ENCODE data around the gene SERBP1.

SERBP1 gene

DNA sequence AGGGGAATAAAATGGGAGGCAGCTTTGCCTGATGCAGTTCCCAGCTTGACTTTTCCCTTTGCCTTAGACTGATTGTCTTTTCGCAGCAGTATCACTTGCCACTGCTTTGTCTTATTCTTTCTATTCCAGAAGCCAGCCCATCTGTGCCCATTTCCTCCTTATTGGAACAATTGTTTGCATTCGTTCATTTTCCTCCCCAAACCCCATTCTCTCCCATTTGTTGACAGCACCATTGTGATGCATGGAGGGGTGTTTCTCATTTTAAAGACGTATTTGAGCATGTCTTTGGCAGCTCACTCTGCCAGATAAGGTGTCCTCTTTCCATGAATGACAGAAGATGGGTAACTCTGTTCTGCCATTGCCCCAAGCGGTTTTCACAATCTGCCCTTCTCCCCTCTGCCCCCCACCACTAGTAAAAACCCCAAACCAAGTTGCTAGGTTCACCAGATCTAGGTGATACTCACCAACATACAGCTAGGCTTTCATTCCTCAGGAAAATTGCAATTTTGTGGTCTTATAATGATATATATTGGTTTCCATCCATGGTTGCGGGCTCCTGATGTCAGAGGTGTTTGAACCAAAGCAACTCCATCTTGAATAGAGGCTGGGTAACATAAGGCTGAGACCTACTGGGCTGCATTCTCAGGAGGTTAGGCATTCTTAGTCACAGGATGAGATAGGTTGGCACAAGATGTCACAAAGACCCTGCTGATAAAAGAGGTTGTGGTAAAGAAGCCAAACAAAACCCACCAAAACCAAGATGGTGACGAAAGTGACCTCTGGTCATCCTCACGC is 30.8 kb downstream of the SERBP1 start:
- no peak overlapping the region for H3K4me3 ChIP-seq (replicated peaks; ENCODE audit: low read depth, low read length)
- DNase-seq (ENCODE audit: low read depth), result no peak
- TF ChIP-seq, protein P1, sequence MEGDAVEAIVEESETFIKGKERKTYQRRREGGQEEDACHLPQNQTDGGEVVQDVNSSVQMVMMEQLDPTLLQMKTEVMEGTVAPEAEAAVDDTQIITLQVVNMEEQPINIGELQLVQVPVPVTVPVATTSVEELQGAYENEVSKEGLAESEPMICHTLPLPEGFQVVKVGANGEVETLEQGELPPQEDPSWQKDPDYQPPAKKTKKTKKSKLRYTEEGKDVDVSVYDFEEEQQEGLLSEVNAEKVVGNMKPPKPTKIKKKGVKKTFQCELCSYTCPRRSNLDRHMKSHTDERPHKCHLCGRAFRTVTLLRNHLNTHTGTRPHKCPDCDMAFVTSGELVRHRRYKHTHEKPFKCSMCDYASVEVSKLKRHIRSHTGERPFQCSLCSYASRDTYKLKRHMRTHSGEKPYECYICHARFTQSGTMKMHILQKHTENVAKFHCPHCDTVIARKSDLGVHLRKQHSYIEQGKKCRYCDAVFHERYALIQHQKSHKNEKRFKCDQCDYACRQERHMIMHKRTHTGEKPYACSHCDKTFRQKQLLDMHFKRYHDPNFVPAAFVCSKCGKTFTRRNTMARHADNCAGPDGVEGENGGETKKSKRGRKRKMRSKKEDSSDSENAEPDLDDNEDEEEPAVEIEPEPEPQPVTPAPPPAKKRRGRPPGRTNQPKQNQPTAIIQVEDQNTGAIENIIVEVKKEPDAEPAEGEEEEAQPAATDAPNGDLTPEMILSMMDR (IDR thresholded peaks at IDR 0.05; ENCODE audit: low read length, missing control alignments), result no peak

DNA sequence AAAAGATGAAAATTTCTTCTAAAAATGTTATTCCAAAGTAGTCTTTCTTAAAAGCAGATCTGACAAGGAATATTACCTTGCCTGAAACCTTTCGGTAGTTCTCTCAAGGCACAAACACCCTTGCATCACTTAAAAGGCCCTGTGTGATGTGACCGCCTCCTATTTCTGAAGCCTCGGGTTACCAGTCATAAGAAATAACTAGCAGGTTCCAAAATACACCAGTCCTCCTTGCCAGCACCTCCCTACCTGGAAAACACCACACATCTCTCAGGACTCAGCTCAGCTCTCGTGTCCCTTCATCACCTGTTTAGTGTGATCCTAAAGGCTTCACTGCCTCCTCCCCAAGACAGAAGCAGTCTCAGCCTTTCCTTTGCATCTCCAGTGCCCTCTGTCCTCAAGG is 35.7 kb downstream of the SERBP1 start:
- H3K4me3 ChIP-seq (replicated peaks; ENCODE audit: low read depth, low read length), result no peak overlapping the region
- TF ChIP-seq, protein P1 (IDR thresholded peaks at IDR 0.05; ENCODE audit: low read length, missing control alignments), result no peak

DNA sequence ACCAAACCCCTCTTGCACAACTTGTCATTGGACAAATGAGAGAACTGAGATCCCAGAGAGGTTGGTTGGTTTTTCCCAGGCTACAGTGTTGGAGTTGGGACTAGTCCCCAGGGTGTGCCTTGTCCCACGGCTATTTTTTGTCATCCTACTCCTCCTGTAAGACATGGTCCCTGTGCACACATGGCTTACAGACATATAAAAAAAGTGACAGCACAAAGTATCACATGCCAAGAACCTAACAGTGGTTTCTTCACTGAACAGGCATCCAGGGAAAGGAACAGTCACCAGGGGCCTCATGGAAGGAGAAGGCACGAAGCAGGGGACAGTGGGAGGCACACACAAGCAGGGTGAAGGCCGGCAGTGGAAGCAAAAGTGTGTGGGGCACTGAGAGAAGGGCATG is 36.5 kb downstream of the SERBP1 start:
- no peak overlapping the region for H3K4me3 ChIP-seq (replicated peaks; ENCODE audit: low read depth, low read length)
- TF ChIP-seq, protein P1 (IDR thresholded peaks at IDR 0.05; ENCODE audit: low read length, missing control alignments), result no peak
- no peak for DNase-seq (ENCODE audit: low read depth)

More for the DNA sequence above, 35.7 kb downstream of the SERBP1 start:
- no peak for DNase-seq (ENCODE audit: low read depth)

DNA sequence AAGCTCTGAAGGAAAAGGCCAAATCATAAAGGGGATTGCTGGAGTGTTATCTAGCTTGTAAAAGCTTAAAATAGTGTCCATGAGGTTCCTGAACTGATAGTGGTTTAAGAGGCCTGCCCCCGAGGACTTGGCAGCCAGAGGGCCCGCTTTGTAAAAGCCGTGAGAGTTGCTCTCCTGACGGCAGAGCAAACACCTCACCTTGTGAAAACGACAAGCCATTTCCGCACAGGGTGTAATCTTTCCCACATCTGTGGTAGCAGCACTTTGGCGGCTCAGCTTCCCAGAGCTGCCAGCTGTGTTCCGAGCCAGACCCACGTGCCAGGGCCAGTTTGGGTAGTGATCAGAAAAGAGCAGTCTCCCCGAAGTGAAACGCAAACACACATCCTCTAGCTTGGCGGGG is 37.0 kb downstream of the SERBP1 start:
- TF ChIP-seq, protein P1 (IDR thresholded peaks at IDR 0.05; ENCODE audit: low read length, missing control alignments), result no peak
- DNase-seq (ENCODE audit: low read depth), result no peak
- no peak overlapping the region for H3K4me3 ChIP-seq (replicated peaks; ENCODE audit: low read depth, low read length)

DNA sequence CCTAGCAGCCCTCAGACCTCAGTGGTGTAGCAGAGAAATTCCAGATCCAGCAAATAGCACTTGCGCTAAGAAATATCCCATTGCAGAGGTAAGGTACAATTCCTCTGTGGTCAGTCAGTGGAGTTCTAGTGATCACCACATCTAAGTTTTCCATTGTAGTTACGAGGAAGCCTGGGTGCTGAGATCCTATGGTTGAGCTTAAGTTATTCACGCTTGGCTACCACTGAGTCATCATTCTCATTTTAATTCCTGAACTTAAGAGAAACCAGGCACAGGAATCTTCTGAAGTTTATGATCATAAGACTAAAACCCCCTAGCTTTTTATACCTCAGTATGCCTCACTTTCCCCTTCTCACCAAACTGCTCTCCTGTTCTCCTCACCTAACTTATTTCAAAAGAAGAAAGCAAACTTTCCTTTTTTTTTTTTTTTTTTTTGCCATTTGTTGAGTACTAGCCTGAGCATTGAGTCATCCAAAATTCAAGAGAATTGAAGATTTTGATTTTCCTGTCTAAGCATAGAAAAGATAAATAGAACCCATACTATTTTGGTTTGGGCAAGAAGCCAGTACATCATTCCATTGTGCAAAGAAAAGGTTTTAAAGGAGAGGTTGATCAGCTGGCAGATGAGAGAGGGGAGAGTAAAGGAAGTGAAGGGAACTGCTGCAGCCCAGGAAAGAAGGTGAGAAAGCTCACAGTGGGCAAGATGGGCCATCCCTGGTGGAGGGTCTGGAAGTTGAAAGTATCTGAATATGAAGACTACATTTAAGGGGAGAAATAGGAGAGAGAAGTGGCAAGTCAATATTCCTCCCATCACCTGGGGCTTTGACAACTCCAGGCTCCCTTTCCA is 39.9 kb downstream of the SERBP1 start:
- no peak overlapping the region for H3K4me3 ChIP-seq (replicated peaks; ENCODE audit: low read depth, low read length)
- peak; percentile 64 for DNase-seq (ENCODE audit: low read depth)
- TF ChIP-seq, protein P1 (IDR thresholded peaks at IDR 0.05; ENCODE audit: low read length, missing control alignments), result no peak

DNA sequence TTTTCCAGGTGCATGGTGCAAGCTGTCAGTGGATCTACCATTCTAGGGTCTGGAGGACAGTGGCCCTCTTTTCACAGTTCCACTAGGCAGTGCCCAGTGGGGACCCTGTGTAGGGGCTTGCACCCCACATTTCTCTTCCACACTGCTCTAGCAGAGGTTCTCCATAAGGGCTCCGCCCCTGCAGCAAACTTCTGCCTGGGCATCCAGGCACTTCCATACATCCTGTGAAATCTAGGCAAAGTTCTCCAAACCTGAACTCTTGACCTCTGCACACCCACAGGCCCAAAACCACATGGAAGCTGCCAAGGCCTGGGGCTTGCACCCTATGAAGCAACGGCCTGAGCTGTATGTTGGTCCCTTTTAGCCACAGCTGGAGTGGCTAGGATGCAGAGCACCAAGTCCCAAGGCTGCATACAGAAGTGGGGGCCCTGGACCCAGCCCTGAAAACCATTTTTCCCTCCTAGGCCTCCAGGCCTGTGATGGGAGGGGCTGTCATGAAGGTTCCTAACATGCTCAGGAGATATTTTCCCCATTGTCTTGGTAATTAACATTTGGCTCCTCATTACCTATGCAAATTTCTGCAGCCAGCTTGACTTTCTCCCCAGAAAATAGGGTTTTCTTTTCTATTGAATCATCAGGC is 46.1 kb downstream of the SERBP1 start:
- H3K4me3 ChIP-seq (replicated peaks; ENCODE audit: low read depth, low read length), result no peak overlapping the region
- DNase-seq (ENCODE audit: low read depth), result no peak
- TF ChIP-seq, protein P1 (IDR thresholded peaks at IDR 0.05; ENCODE audit: low read length, missing control alignments), result no peak
